NT2/D1 (cell line): Measurements from ENCODE around the gene CNOT1.

Source experiments
- DNase-seq: peaks from one replicate; pipeline ENCODE4 v3.0.0-alpha.2; 2011; ENCODE audit warnings: low read depth, low spot score
- H3K27me3 ChIP-seq: 2 replicates; pipeline ENCODE4 v1.6.0; 2011; ENCODE audit warnings: mild to moderate bottlenecking; ENCODE audit not compliant: insufficient read length, insufficient read depth
- H3K36me3 ChIP-seq: 2 replicates; pipeline ENCODE4 v1.6.1; 2011; ENCODE audit warnings: mild to moderate bottlenecking, low read length, mixed read lengths; ENCODE audit not compliant: insufficient read depth, insufficient read length
- H3K4me1 ChIP-seq: 2 replicates; pipeline ENCODE4 v1.5.1; 2011; ENCODE audit not compliant: insufficient read depth, insufficient read length
- H3K4me3 ChIP-seq: 2 replicates; pipeline ENCODE4 v1.5.1; 2011; ENCODE audit warnings: low read depth; ENCODE audit not compliant: insufficient read length
- H3K9ac ChIP-seq: 2 replicates; pipeline ENCODE4 v1.6.0; 2011; ENCODE audit warnings: low read depth; ENCODE audit not compliant: insufficient read length
- H3K9me3 ChIP-seq: 2 replicates; pipeline ENCODE4 v1.5.1; 2011; ENCODE audit warnings: mild to moderate bottlenecking, low read length; ENCODE audit not compliant: insufficient read depth
- SUZ12 ChIP-seq: IDR thresholded peaks from 2 replicates; pipeline ENCODE4 v1.6.1; 2011; ENCODE audit not compliant: insufficient read length, insufficient read depth; ENCODE audit errors: extremely low read depth
- YY1 ChIP-seq: IDR thresholded peaks from 2 replicates; pipeline ENCODE4 v1.6.1; 2011; ENCODE audit not compliant: insufficient read length, insufficient read depth
- ZNF274 ChIP-seq: IDR thresholded peaks from 2 replicates; pipeline ENCODE4 v1.6.1; 2011; ENCODE audit warnings: mild to moderate bottlenecking, low read depth, low read length

CNOT1 gene

GRCh38 chr16:58629733-58630640 is at the start of gene CNOT1:
Gene CNOT1 (minus strand): TSS chr16:58629826. CDS start chr16:58599337, 30,489 bp downstream.
- Histone ChIP-seq H3K9me3 (no peaks in the 10 kb centered on the region), H3K27me3 (no peaks in the 10 kb centered on the region), H3K9ac (peak within 1 kb of the TSS; percentile 100), H3K36me3 (peaks cover 28% of the 10 kb centered on the region), H3K4me3 (peak within 1 kb of the TSS; percentile 100), H3K4me1 (peaks cover 4% of the 10 kb centered on the region)
- DNase-seq: peak; percentile 97
- no peak for TF ChIP-seq SUZ12
- TF ChIP-seq YY1: peak; percentile 73
- no peak for TF ChIP-seq ZNF274

GRCh38 chr16:58678716-58679115 is 49.1 kb upstream of the CNOT1 start:
- Histone ChIP-seq H3K9ac (no peak overlapping the region), H3K36me3 (peaks cover 84% of the 10 kb centered on the region), H3K27me3 (no peaks in the 10 kb centered on the region), H3K4me1 (peaks cover 2% of the 10 kb centered on the region), H3K9me3 (no peaks in the 10 kb centered on the region), H3K4me3 (no peak overlapping the region)
- TF ChIP-seq SUZ12: no peak
- TF ChIP-seq YY1: no peak
- no peak for TF ChIP-seq ZNF274
- no peak for DNase-seq

DNA sequence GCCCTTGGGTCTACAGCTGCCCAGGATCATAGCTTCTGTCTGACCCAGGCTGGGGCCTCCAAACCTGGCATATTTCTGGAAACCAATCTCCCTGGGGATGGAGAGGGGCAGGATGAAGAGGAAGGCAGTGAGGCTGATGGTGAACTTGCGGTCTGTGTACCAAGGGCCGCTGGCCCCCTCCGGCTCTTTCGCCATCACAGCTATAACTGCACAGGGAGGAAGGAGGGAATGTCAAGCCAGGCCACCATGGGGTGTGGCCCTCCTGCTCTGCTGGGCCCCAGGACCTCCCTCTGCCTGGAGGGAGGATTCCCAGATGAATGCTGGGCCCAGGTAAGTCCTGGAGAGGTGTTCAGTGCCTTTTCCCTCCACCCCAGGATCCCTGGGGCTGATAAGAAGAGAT is 48.6 kb upstream of the CNOT1 start:
- Histone ChIP-seq H3K9me3 (no peaks in the 10 kb centered on the region), H3K9ac (no peak overlapping the region), H3K27me3 (no peaks in the 10 kb centered on the region), H3K36me3 (peaks cover 80% of the 10 kb centered on the region), H3K4me3 (no peak overlapping the region), H3K4me1 (no peaks in the 10 kb centered on the region)
- DNase-seq: no peak
- TF ChIP-seq SUZ12 (no peak), YY1 (no peak), ZNF274 (no peak)

GRCh38 chr16:58670946-58671583 is 41.4 kb upstream of the CNOT1 start:
- no peaks in the 10 kb centered on the region for H3K27me3 ChIP-seq
- H3K4me3 ChIP-seq: no peak overlapping the region
- TF ChIP-seq ZNF274 (no peak), SUZ12 (no peak), YY1 (no peak)
- H3K4me1 ChIP-seq: no peaks in the 10 kb centered on the region
- peaks cover 71% of the 10 kb centered on the region for H3K36me3 ChIP-seq
- no peaks in the 10 kb centered on the region for H3K9me3 ChIP-seq
- H3K9ac ChIP-seq: no peak overlapping the region
- DNase-seq: no peak

GRCh38 chr16:58670177-58670576 is 40.6 kb upstream of the CNOT1 start:
- Histone ChIP-seq H3K9me3 (no peaks in the 10 kb centered on the region), H3K4me3 (no peak overlapping the region), H3K9ac (no peak overlapping the region), H3K4me1 (peaks cover 2% of the 10 kb centered on the region), H3K36me3 (peaks cover 63% of the 10 kb centered on the region), H3K27me3 (no peaks in the 10 kb centered on the region)
- no peak for DNase-seq
- TF ChIP-seq ZNF274 (no peak), YY1 (no peak), SUZ12 (no peak)

DNA sequence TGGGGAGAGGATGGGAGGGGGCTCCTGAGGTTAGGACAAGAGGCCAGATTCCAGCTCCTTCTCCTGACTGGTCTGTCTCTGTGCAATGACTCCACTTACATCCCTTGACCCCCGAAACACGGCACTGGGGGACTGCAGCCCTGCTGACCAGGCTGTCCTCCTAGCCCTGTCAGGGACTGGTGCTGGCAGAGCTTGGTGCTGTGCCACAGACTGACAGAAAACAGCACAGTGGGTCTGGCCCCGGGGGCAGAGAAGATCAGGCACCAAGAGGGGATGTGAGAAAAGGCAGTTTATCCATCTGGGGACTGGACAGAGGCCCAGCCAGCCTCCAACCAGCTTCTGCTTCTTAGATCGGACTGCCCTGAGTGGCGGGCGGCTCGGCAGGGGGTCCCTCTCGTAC is 35.6 kb upstream of the CNOT1 start:
- no peak for DNase-seq
- TF ChIP-seq YY1 (no peak), ZNF274 (no peak), SUZ12 (no peak)
- H3K9ac ChIP-seq: no peak overlapping the region
- peaks cover 2% of the 10 kb centered on the region for H3K4me1 ChIP-seq
- no peak overlapping the region for H3K4me3 ChIP-seq
- H3K27me3 ChIP-seq: no peaks in the 10 kb centered on the region
- H3K36me3 ChIP-seq: peaks cover 24% of the 10 kb centered on the region
- no peaks in the 10 kb centered on the region for H3K9me3 ChIP-seq
